B cell (primary cell): ENCODE measurements around the gene MYOF. TPM values are rescaled to one million over a fixed set of nuclear protein-coding genes. Genes with fewer than 3 reads are reported as not detected.
A peak's percentile ranks its signal among the peaks of the same experiment; 100 is the strongest.

Experiments
- ATAC-seq: fragments of 200-7000 bp; cut with Tn5 transposase; one replicate; pipeline ENCODE4 v1.10.0; 2021; ENCODE audit warnings: low read depth, mild to moderate bottlenecking, moderate number of reproducible peaks, moderate library complexity
- CTCF ChIA-PET: fragments of 350-600 bp; sonication (Branson Sonifier 250); formaldehyde crosslinking; loops from one replicate; lab custom pipeline; 2021; ENCODE audit warnings: antibody characterized with exemption, inconsistent platforms; lab: Charles Lee
- POLR2A ChIA-PET: fragments of 350-600 bp; sonication (Branson Sonifier 250); formaldehyde crosslinking; loops from one replicate; lab custom pipeline; 2021; ENCODE audit warnings: antibody characterized with exemption; lab: Charles Lee
- DNase-seq: peaks from one replicate; pipeline ENCODE4 v3.0.0; 2013
- H2AFZ ChIP-seq: 2 replicates; pipeline ENCODE4 v1.6.1; 2012; ENCODE audit warnings: mild to moderate bottlenecking, low read depth, low read length; ENCODE audit not compliant: insufficient read depth, poor library complexity, severe bottlenecking
- H3K27ac ChIP-seq, 2 donors: 1 replicate in 1 of 2; 2 replicates in 1 of 2; pipeline ENCODE4 v1.5.1; 2012 to 2013; ENCODE audit warnings: low read length in 2 of 2, mild to moderate bottlenecking in 2 of 2, moderate library complexity in 1 of 2
- H3K27me3 ChIP-seq, 4 experiments: fragments of 200-600 bp in 1 of 4; sonication (generic) in 1 of 4; replicated peaks in 1 of 4; 1 replicate in 2 of 4; 2 replicates in 2 of 4; pipeline versions ENCODE4 v1.6.1 to v1.7.0; 2013 to 2016; ENCODE audit warnings: low read length in 3 of 4, mild to moderate bottlenecking in 2 of 4, mixed read lengths in 1 of 4, moderate library complexity in 1 of 4; ENCODE audit not compliant: insufficient read depth in 4 of 4, control insufficient read depth in 3 of 4; ENCODE audit errors: control extremely low read depth in 1 of 4
- H3K36me3 ChIP-seq, 2 experiments: replicated peaks in 1 of 2; 1 replicate in 1 of 2; 2 replicates in 1 of 2; pipeline versions ENCODE4 v1.6.1 to v1.7.1; 2013; ENCODE audit warnings: low read length in 1 of 2; ENCODE audit not compliant: insufficient read depth in 2 of 2, control insufficient read depth in 1 of 2; ENCODE audit errors: control extremely low read depth in 1 of 2, extremely low read depth in 1 of 2
- H3K4me1 ChIP-seq, 2 donors: fragments of 200-600 bp in 1 of 2; sonication (generic) in 1 of 2; 1 replicate in 1 of 2; 2 replicates in 1 of 2; pipeline versions ENCODE4 v1.5.1 to v1.6.1; 2013 to 2017; ENCODE audit warnings: low read length in 2 of 2; ENCODE audit not compliant: control insufficient read depth in 2 of 2, insufficient read depth in 2 of 2
- H3K4me2 ChIP-seq: replicated peaks from 2 replicates; pipeline ENCODE3; 2012; ENCODE audit warnings: mild to moderate bottlenecking, low read depth, low read length; ENCODE audit not compliant: poor library complexity, severe bottlenecking
- H3K4me3 ChIP-seq, 5 experiments: fragments of 200-600 bp in 1 of 5; sonication (generic) in 1 of 5; 1 replicate in 3 of 5; 2 replicates in 2 of 5; pipeline versions ENCODE4 v1.5.1 to v1.7.0; 2011 to 2016; ENCODE audit warnings: low read length in 4 of 5, mild to moderate bottlenecking in 4 of 5, low read depth in 2 of 5, control low read depth in 1 of 5, moderate library complexity in 1 of 5; ENCODE audit not compliant: insufficient read depth in 1 of 5; ENCODE audit errors: control extremely low read depth in 1 of 5, extremely low read depth in 1 of 5
- H3K79me2 ChIP-seq: fragments of 200-600 bp; sonication (generic); one replicate; pipeline ENCODE4 v1.6.0; 2016; ENCODE audit warnings: low read length; ENCODE audit not compliant: control insufficient read depth, insufficient read depth
- H3K9ac ChIP-seq: fragments of 200-600 bp; sonication (generic); 2 replicates; pipeline ENCODE4 v1.6.1; 2017; ENCODE audit warnings: mild to moderate bottlenecking, low read length, moderate library complexity
- H3K9me3 ChIP-seq, 3 donors: one replicate each; pipeline versions ENCODE4 v1.6.1 to v1.7.1; 2013; ENCODE audit warnings: low read length in 2 of 3; ENCODE audit not compliant: control insufficient read depth in 2 of 3, insufficient read depth in 1 of 3; ENCODE audit errors: control extremely low read depth in 1 of 3
- H4K20me1 ChIP-seq: 2 replicates; pipeline ENCODE4 v1.6.0; 2012; ENCODE audit warnings: mild to moderate bottlenecking, low read length; ENCODE audit not compliant: insufficient read depth, control insufficient read depth, poor library complexity, severe bottlenecking
- H3K27ac Mint-ChIP-seq: one replicate; pipeline ENCODE4 v1.8.0; 2021; ENCODE audit warnings: mixed read lengths
- H3K27me3 Mint-ChIP-seq: one replicate; pipeline ENCODE4 v1.8.0; 2021; ENCODE audit warnings: mixed read lengths
- H3K4me1 Mint-ChIP-seq: one replicate; pipeline ENCODE4 v1.8.0; 2021; ENCODE audit warnings: mixed read lengths
- H3K4me3 Mint-ChIP-seq: one replicate; pipeline ENCODE4 v1.8.0; 2021; ENCODE audit warnings: mixed read lengths
- H3K9me3 Mint-ChIP-seq: one replicate; pipeline ENCODE4 v1.8.0; 2022; ENCODE audit warnings: mixed read lengths; ENCODE audit not compliant: insufficient read depth
- CTCF ChIP-seq: fragments of 200-600 bp; IDR thresholded peaks from one replicate; pipeline ENCODE4 v1.8.0; 2022; ENCODE audit warnings: antibody characterized with exemption, mild to moderate bottlenecking
- EZH2 ChIP-seq: IDR thresholded peaks from 2 replicates; pipeline ENCODE4 v1.6.1; 2012; ENCODE audit warnings: borderline replicate concordance, low read depth, mild to moderate bottlenecking, moderate library complexity, low read length; ENCODE audit not compliant: insufficient read depth, poor library complexity, severe bottlenecking
- WGBS: methylation state at CpG from one replicate; pipeline ENCODE4 v1.1.5; 2013; ENCODE audit warnings: missing lambda C conversion rate; ENCODE audit not compliant: insufficient coverage; 5-methylcytosine and 5-hydroxymethylcytosine counted together
- intact Hi-C: fragments of 100-400 bp; cut with micrococcal nuclease; formaldehyde crosslinking; loops from one replicate; pipeline ENCODE4 v1.10.0; 2022
- polyA plus RNA-seq: library from polyadenylated mRNA; depleted of rRNA; stranded (reverse); fragments of >200 nt; gene quantifications from 2 replicates; pipeline ENCODE4 v1.2.3, GENCODE V29; 2012
- total RNA-seq, 2 donors: library from RNA; stranded (reverse); fragments of 120-200 nt in 1 of 2; gene quantifications; 1 replicate in 1 of 2; 2 replicates in 1 of 2; pipeline versions ENCODE4 v1.2.3 to v1.2.4, GENCODE V29; 2013 to 2022

MYOF gene
- total and polyA plus RNA-seq, 2 donors (not counting 1 experiment from before 2014, with no cell fraction given): 0.07 to 0.18 TPM

- ATAC-seq (no peak), DNase-seq (no peak)
- H3K27ac Mint-ChIP-seq: no peak overlapping the region
- Histone ChIP-seq H3K27ac (no peak overlapping the region), H3K27me3 (no peaks in the 10 kb centered on the region), H3K9ac (no peak overlapping the region), H3K4me3 (no peak overlapping the region), H3K79me2 (no peaks in the 10 kb centered on the region), H3K4me2 (no peak overlapping the region), H3K36me3 (no peaks in the 10 kb centered on the region), H2AFZ (no peak overlapping the region), H3K4me1 (peaks cover 11 to 20% of the 10 kb centered on the region in 2 donors), H3K9me3 (peaks cover 0 to 10% (median 1%) of the 10 kb centered on the region in 3 donors), H4K20me1 (no peaks in the 10 kb centered on the region)
- TF ChIP-seq EZH2: no peak
- no peak for TF ChIP-seq CTCF
- no peaks in the 10 kb centered on the region for H3K9me3 Mint-ChIP-seq
- peaks cover 16% of the 10 kb centered on the region for H3K4me1 Mint-ChIP-seq
- no peak overlapping the region for H3K4me3 Mint-ChIP-seq
- WGBS: 100% methylated on average over 3 of the region's 4 CpGs
- ChIA-PET POLR2A (no interaction called here), CTCF (interaction anchor here (1.0 to 2.0 kb wide), 3 partner anchors 51 to 73 kb away, joined by 3 to 6 read pairs (median 3); no protein-coding TSS in a partner anchor)
- intact Hi-C loops: no loop called here
- H3K27me3 Mint-ChIP-seq: no peaks in the 10 kb centered on the region
Measured at GRCh38 chr10:93431361-93431760, 50.8 kb downstream of the MYOF start.

- Mint-ChIP-seq H3K9me3 (no peaks in the 10 kb centered on the region), H3K4me3 (peak overlapping the region; percentile 71), H3K4me1 (peaks cover 16% of the 10 kb centered on the region), H3K27me3 (no peaks in the 10 kb centered on the region), H3K27ac (no peak overlapping the region)
- H3K27ac ChIP-seq: no peak overlapping the region
- CTCF ChIA-PET: interaction anchor here (0.7 to 1.8 kb wide), 2 partner anchors 49 to 56 kb away, joined by 4 to 5 read pairs; partner anchors contain the start of gene MYOF
- POLR2A ChIA-PET: no interaction called here
- H3K79me2 ChIP-seq: no peaks in the 10 kb centered on the region
- 99% methylated on average over 6 of the region's 6 CpGs for WGBS
- H3K4me3 ChIP-seq: no peak overlapping the region
- no peaks in the 10 kb centered on the region for H4K20me1 ChIP-seq
- intact Hi-C loops: loop anchor here (5.0 kb wide), 1 partner anchor 71 kb away; the partner anchor contains the start of gene CEP55
- H3K4me1 ChIP-seq: peaks cover 11 to 20% of the 10 kb centered on the region in 2 donors
- no peak for TF ChIP-seq EZH2
- TF ChIP-seq CTCF: no peak
- no peak overlapping the region for H3K4me2 ChIP-seq
- no peak for DNase-seq
- peaks cover 0 to 10% (median 1%) of the 10 kb centered on the region in 3 donors for H3K9me3 ChIP-seq
- H3K27me3 ChIP-seq: no peaks in the 10 kb centered on the region
- H3K9ac ChIP-seq: no peak overlapping the region
- H3K36me3 ChIP-seq: no peaks in the 10 kb centered on the region
- no peak overlapping the region for H2AFZ ChIP-seq
- ATAC-seq: no peak
Measured at GRCh38 chr10:93425861-93426260, 56.3 kb downstream of the MYOF start.
